Measurements from ENCODE around the gene AP1AR.
"Not testable (repeated sequence)": the region's sequence is repeated elsewhere in the genome, so short reads cannot be mapped to it uniquely, and the experiment has no call there.

The AP1AR gene

GRCh38 chr4:112231779-112232713, at the start of gene AP1AR:
Gene AP1AR, plus strand, starts transcription at chr4:112231787. Its CDS starts 305 bp downstream, at chr4:112232092.
- peak; percentile 42 for DNase-seq

GRCh38 chr4:112182604-112183003, 49.0 kb upstream of the AP1AR start:
- DNase-seq = no peak

GRCh38 chr4:112183252-112183651, 48.3 kb upstream of the AP1AR start:
- DNase-seq = no peak

GRCh38 chr4:112184438-112184837, 47.1 kb upstream of the AP1AR start:
- DNase-seq = no peak

- DNase-seq = no peak
Measured at GRCh38 chr4:112185334-112185733, 46.3 kb upstream of the AP1AR start.

GRCh38 chr4:112185740-112186670, 45.6 kb upstream of the AP1AR start:
- DNase-seq = no peak

- no peak for DNase-seq
Measured at GRCh38 chr4:112189754-112190153, 41.8 kb upstream of the AP1AR start.

GRCh38 chr4:112190684-112191083, 40.9 kb upstream of the AP1AR start:
- no peak for DNase-seq

- DNase-seq = no peak
Measured at GRCh38 chr4:112196461-112196860, 35.1 kb upstream of the AP1AR start.

GRCh38 chr4:112199041-112199440, 32.5 kb upstream of the AP1AR start:
- no peak for DNase-seq

GRCh38 chr4:112201915-112202505, 29.6 kb upstream of the AP1AR start:
- no peak for DNase-seq

- no peak for DNase-seq
Measured at GRCh38 chr4:112203593-112203992, 28.0 kb upstream of the AP1AR start.

- DNase-seq = no peak
Measured at GRCh38 chr4:112206431-112206830, 25.2 kb upstream of the AP1AR start.

- not testable (repeated sequence) for DNase-seq
Measured at GRCh38 chr4:112208137-112209095, 23.2 kb upstream of the AP1AR start.

GRCh38 chr4:112210777-112211176, 20.8 kb upstream of the AP1AR start:
- no peak for DNase-seq

- DNase-seq = no peak
Measured at GRCh38 chr4:112213091-112213490, 18.5 kb upstream of the AP1AR start.

- DNase-seq = no peak
Measured at GRCh38 chr4:112213856-112214255, 17.7 kb upstream of the AP1AR start.

- DNase-seq = no peak
Measured at GRCh38 chr4:112214390-112215264, 17.0 kb upstream of the AP1AR start.

- DNase-seq = no peak
Measured at GRCh38 chr4:112219826-112220366, 11.7 kb upstream of the AP1AR start.

- no peak for DNase-seq
Measured at GRCh38 chr4:112222219-112222955, 9.2 kb upstream of the AP1AR start.
